Epithelial cell of esophagus (primary cell): Measurements from ENCODE around the gene PSTPIP2.

ENCODE experiments used
- DNase-seq: peaks from one replicate; pipeline ENCODE4 v3.0.0; 2010; ENCODE audit warnings: low read depth
- H3K4me3 ChIP-seq: 2 replicates; pipeline ENCODE4 v1.5.1; 2011; ENCODE audit warnings: mild to moderate bottlenecking, low read length, control low read depth
- TF ChIP-seq, protein P1 (sequence below): IDR thresholded peaks from 2 replicates; pipeline ENCODE4 v1.5.1; 2011; ENCODE audit warnings: low read depth, mild to moderate bottlenecking, low read length, control low read depth, inconsistent platforms; ENCODE audit not compliant: insufficient read depth; ENCODE audit errors: missing control alignments

PSTPIP2 gene

DNA sequence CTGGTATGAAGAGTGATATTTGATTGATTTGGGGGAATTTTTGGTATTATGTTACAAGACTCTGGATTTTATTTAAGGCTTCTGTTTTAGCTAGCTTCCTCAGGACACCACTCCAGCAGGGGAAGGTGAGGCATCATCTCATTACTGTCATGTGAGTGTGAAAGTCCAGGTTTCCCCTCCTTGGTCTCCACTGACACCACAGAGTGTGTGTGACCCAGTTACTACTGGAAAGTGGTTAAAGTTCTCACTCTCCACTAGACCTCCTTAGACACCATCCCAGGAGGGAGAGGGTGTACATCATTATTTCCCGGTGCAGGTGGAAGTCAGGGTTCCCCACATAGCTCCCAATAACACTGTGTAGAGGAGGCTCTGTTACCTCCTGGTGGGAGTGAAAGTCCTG lies 69.1 kb downstream of the PSTPIP2 start:
- no peak for DNase-seq
- TF ChIP-seq, protein P1, sequence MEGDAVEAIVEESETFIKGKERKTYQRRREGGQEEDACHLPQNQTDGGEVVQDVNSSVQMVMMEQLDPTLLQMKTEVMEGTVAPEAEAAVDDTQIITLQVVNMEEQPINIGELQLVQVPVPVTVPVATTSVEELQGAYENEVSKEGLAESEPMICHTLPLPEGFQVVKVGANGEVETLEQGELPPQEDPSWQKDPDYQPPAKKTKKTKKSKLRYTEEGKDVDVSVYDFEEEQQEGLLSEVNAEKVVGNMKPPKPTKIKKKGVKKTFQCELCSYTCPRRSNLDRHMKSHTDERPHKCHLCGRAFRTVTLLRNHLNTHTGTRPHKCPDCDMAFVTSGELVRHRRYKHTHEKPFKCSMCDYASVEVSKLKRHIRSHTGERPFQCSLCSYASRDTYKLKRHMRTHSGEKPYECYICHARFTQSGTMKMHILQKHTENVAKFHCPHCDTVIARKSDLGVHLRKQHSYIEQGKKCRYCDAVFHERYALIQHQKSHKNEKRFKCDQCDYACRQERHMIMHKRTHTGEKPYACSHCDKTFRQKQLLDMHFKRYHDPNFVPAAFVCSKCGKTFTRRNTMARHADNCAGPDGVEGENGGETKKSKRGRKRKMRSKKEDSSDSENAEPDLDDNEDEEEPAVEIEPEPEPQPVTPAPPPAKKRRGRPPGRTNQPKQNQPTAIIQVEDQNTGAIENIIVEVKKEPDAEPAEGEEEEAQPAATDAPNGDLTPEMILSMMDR = no peak
- no peak overlapping the region for H3K4me3 ChIP-seq

DNA sequence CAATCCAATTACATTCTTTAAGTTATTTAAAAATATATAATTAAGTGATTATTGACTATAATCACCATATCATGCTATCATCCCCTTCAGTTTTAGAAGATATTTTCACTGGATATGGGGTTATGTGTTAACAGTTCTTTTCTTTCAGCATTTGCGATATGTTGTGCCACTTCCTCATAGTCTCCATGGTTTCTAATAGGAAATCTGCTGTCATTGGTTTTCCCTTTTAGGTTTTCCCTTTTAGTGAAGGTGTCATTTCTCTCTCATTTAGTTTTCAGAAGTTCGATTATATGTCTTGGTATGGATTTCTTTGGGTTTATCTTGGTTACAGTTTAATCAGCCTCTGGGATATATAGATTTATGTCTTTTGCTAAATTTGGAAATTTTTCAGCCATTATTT lies 70.2 kb downstream of the PSTPIP2 start:
- TF ChIP-seq, protein P1 = no peak
- DNase-seq = no peak
- no peak overlapping the region for H3K4me3 ChIP-seq

DNA sequence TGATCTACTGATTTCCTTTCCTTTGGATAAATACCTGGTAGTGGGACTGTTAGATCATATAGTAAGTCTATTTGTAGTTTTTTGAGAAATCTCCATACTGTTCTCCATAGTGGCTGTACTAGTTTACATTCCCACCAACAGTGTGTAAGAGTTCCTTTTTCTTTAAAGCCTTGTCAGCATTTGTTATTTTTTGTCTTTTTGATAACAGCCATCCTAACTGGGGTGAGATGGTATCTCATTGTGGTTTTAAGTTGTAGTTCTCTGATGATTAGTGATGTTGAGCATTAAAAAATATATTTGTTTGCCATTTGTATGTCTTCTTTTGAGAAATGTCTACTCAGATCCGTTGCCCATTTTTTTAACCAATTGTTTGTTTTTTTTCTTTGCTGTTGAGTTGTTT lies 71.0 kb downstream of the PSTPIP2 start:
- TF ChIP-seq, protein P1 = no peak
- DNase-seq = no peak
- no peak overlapping the region for H3K4me3 ChIP-seq

DNA sequence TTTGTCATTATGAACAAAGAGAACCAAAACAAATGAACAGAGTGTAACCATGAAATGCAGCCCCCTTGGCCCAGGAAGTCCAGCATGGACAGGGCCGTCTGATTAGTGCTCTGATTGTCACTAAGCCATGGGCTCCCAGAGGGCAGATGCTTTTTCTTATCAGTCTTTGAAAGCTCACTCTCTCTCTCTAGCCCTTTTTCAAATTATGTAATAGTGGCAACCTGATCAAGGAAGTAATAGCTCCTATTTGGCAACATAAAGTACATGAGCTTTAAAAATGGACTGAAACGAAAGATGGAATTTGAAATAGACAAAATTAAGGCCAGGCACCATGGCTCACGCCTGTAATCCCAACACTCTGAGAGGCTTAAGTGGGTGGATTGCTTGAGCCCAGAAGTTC lies 72.5 kb downstream of the PSTPIP2 start:
- TF ChIP-seq, protein P1 = no peak

DNA sequence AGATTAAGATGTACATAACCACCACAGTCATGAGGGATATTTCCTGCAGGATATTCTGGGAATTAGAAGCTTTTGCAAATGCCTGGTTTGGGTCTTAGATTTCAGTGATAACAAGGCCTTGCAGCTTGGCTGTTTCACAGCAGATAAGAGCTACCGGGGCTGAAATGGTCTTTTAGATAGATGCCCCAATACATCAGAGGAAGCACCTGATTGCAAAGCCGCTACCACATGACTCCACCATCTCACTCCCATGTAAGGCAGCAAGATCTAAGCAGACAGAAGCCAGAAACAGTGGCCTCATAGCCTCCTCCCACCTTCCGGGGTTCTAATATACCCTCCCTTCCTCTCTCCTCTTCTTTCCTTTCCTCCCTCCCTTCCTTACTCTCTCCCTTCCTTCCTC lies 73.8 kb downstream of the PSTPIP2 start:
- TF ChIP-seq, protein P1 = no peak
- DNase-seq = no peak
- H3K4me3 ChIP-seq = no peak overlapping the region

More for the DNA sequence above, 72.5 kb downstream of the PSTPIP2 start:
- DNase-seq = no peak
- no peak overlapping the region for H3K4me3 ChIP-seq

DNA sequence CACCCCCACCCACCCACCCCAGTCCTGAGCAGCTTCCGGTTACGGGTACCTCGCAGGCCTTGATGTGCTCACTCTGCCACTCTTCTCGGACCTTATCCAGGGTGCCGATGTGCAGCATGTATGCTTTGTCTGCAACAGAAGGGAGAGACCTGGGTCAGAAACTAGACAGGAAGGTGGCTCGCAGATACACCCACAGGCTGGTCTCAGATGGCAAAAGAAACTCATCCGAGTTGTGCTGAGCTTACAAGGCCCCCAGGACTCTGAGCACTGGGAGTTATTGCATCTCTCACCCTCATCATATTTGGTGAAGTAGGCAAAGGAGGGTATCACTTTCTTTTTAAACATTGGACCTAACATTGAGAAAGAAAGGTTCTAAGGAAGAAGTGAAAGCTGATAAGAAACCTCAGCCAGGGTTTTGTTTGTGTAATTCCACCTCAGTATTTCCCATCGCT lies 74.3 kb downstream of the PSTPIP2 start:
- TF ChIP-seq, protein P1 = no peak
- H3K4me3 ChIP-seq = no peak overlapping the region
- DNase-seq = no peak

DNA sequence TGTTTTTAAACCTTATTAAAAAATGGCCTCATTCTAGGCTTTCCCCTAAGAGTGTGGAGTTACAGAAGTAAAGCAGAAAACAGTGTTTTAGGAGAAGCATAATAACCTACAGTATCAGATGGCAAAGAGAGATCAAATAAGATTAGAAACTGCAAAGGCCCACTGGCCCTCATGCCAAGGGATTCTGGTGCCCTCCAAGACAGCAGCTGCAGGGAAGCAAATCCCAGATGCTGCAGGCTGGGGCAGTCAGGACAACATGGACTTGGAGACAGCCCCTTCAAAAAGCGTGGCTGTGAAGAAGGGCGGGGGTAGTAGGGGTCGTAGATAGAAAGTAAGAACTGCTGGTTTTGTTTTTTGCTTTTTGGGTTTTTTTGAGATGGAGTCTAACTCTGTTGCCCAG lies 76.6 kb downstream of the PSTPIP2 start:
- TF ChIP-seq, protein P1 = no peak
- no peak overlapping the region for H3K4me3 ChIP-seq
- no peak for DNase-seq
